ENCODE data around the gene PANX1. TPM values are rescaled to one million over a fixed set of nuclear protein-coding genes. Genes with fewer than 3 reads are reported as not detected.

The PANX1 gene
- total RNA-seq, 2 donors from 2014 or later, result 9.6 to 16.5 TPM

DNA sequence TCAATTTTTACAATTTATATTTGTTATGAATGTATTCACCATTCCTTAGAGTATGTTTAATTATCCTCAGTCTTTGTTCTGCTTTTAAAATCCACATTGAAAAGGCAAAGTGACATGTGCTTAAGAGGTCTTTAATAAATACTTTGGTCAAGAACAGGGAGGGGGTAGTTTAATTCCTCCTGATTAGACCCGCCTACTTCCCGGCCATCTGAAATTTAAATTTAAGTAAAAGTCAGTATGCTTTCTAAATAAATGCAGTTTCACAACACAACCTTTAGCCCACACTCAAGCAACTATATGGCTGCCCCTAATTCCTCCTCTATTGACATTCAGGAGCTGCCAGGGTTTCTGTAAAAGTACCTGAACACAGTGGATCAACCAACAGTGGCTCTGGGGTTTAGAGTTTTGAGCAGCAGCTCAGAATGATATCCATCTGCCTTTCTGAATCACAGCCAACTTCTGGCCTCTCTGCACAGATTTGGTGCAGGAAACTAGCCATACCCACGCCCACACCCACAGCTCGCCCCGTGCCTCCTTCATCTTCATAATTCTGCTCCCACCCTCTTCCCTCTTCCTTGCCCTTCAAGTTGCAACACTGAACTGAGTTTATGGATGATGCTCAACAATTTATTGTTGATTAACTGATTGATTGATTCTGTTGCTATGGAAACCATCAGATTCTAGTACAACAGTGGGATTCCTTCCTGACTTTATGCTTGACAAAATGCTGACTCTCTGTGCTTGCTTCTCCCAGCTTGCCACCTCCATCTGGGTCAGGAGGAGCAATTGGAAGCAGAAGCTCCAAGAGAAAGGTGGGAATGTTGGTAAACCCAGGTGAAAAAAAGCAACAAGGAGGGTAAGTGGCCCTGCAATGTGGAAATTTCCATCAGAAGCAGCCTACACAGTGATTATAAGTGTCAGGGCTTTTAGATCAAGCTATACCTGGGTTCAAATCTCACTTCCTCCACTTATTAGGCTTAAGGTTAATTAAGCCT lies 70.8 kb downstream of the PANX1 start:
- Mint-ChIP-seq H3K27me3 (peaks cover 6% of the 10 kb centered on the region), H3K4me3 (no peak overlapping the region), H3K36me3 (ENCODE audit: low read depth) (no peaks in the 10 kb centered on the region), H3K9me3 (no peaks in the 10 kb centered on the region), H3K27ac (no peak overlapping the region), H3K4me1 (no peaks in the 10 kb centered on the region)
- ATAC-seq (replicated peaks), result no peak

DNA sequence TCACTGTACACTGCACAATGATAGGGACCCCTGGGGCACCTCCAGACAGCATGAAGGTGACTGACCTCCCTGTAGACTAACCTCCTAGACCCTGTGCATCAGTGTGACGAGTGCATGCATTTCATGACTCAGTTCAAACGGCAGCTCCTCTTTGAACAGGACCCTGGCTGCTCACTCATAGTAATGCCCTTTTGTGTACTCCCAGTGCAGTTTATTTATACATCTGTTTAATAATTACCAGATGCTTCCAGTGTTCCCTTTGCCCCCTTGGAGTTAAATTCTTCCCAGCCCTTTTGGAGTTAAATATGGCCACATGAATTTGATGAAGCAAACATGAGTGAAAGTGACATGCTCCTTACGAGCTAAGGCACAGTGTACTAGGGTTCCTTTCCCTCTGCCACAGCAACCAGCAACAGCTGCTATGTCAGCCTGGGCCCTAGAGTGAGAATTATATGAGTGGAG lies 72.4 kb downstream of the PANX1 start:
- ATAC-seq (replicated peaks), result no peak
- no peak overlapping the region for H3K27ac Mint-ChIP-seq
- H3K9me3 Mint-ChIP-seq, result no peaks in the 10 kb centered on the region
- no peaks in the 10 kb centered on the region for H3K4me1 Mint-ChIP-seq
- no peaks in the 10 kb centered on the region for H3K36me3 Mint-ChIP-seq (ENCODE audit: low read depth)
- H3K4me3 Mint-ChIP-seq, result no peak overlapping the region
- H3K27me3 Mint-ChIP-seq, result peaks cover 6% of the 10 kb centered on the region

DNA sequence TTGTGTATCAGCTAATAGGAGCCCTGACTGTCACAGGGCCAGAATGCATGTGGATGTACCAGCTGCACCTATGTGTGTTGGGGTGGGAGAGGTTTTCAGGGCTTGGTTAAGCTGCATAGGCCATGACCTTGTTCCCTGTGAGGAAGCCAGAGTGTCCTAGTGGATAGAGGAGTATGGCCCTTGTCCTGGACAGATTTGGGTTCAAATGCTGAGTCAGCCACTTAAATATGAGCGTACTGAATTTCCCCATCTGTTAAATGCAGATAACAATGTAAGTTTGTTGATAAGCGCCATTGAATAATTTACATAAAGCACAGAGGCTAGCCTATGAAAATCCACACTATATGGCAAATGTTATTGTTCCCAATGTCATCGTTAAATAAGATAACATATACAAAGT lies 74.4 kb downstream of the PANX1 start:
- no peaks in the 10 kb centered on the region for H3K4me1 Mint-ChIP-seq
- no peaks in the 10 kb centered on the region for H3K9me3 Mint-ChIP-seq
- ATAC-seq (replicated peaks), result no peak
- no peak overlapping the region for H3K27ac Mint-ChIP-seq
- H3K4me3 Mint-ChIP-seq, result no peak overlapping the region
- no peaks in the 10 kb centered on the region for H3K36me3 Mint-ChIP-seq (ENCODE audit: low read depth)
- H3K27me3 Mint-ChIP-seq, result peaks cover 6% of the 10 kb centered on the region

DNA sequence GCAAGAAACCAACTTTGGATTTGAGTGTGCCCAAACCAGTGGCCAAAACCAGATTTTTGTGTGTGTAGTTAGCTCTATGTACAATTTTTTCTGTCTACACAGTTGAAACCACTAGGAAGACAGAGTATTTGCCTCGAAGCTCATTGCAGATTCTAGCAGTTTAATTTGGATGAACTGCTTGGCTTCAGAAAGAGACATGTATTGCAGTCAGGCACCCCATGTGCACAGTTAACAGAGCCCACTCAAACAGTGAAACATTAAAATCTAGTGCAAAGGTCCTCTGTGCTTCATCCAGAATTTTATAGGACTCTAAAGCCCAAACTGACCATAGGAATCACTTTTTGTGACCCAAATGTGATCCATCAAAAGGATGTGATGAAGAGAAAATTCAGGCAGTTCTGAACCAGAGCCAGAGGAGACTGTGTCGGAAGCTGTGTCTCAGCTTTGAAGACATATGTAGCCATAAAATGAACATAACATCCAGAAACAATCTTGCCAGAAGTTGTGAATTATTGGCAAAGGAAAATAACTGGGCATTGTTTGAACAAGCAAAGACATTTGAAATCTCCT lies 82.7 kb downstream of the PANX1 start:
- Mint-ChIP-seq H3K4me1 (no peaks in the 10 kb centered on the region), H3K36me3 (ENCODE audit: low read depth) (no peaks in the 10 kb centered on the region), H3K9me3 (peaks cover 3% of the 10 kb centered on the region), H3K4me3 (no peak overlapping the region), H3K27me3 (no peaks in the 10 kb centered on the region), H3K27ac (no peak overlapping the region)
- ATAC-seq (replicated peaks), result no peak

DNA sequence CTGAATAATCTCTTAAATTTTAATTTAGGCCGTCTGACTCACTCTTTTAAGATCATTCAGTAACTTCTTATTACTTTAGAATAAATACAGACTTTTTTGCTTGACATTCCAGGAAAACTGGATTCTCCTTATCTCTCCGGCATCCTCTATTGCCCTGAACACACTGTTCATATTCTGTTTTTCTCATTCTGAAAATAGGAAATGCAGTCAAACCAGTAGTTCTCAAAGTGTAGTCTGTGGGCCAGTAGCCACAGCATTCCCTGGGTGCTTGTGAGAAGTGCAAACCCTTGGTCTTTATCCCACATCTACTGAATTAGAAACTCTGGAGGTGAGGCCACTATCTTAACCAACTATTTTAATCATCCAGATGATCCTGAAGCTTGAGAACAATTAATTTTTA lies 84.3 kb downstream of the PANX1 start:
- Mint-ChIP-seq H3K36me3 (ENCODE audit: low read depth) (no peaks in the 10 kb centered on the region), H3K4me3 (no peak overlapping the region), H3K27ac (no peak overlapping the region), H3K4me1 (no peaks in the 10 kb centered on the region), H3K9me3 (peaks cover 8% of the 10 kb centered on the region), H3K27me3 (no peaks in the 10 kb centered on the region)
- no peak for ATAC-seq (replicated peaks)

DNA sequence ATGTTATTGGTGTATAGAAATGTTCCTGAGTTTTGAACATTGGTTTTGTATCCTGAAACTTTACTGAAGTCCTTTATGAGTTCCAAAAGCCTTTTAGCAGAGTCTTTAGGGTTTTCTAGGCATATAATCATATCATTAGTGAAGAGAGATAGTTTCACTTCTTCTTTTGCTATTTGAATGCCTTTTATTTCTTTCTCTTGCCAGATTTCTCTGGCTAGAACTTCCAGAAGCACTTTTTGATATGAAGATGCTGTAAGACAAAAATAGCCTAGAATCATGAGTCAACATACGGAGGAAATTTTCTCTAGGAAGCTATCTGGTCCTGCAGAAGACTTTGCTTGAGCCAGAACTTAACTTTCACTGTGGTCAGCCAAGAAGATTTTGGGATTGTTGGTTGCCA lies 89.1 kb downstream of the PANX1 start:
- no peak for ATAC-seq (replicated peaks)
- Mint-ChIP-seq H3K4me3 (no peak overlapping the region), H3K27me3 (no peaks in the 10 kb centered on the region), H3K4me1 (no peaks in the 10 kb centered on the region), H3K27ac (no peak overlapping the region), H3K9me3 (peaks cover 17% of the 10 kb centered on the region), H3K36me3 (ENCODE audit: low read depth) (no peaks in the 10 kb centered on the region)

DNA sequence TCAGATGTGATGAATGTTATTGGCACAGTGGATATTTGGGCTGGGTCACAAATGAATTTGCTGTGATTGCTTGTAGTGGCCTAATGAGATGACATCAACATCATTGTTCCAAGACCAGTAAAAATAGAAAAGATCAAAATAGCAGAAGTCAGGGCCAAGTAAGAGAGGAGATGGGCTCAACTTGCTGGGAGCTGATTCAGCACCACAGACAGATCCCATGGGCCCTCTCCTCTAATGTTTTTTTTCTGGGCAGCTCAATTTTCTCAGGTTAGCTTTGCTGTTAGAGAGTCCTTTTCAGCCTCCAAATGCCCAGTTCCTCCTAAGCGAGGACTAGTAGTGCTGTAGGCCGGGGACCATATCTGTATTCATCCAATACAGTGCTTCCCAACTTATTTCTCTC lies 89.7 kb downstream of the PANX1 start:
- Mint-ChIP-seq H3K36me3 (ENCODE audit: low read depth) (no peaks in the 10 kb centered on the region), H3K4me3 (no peak overlapping the region), H3K27ac (no peak overlapping the region), H3K9me3 (peaks cover 17% of the 10 kb centered on the region), H3K4me1 (no peaks in the 10 kb centered on the region), H3K27me3 (no peaks in the 10 kb centered on the region)
- ATAC-seq (replicated peaks), result no peak

DNA sequence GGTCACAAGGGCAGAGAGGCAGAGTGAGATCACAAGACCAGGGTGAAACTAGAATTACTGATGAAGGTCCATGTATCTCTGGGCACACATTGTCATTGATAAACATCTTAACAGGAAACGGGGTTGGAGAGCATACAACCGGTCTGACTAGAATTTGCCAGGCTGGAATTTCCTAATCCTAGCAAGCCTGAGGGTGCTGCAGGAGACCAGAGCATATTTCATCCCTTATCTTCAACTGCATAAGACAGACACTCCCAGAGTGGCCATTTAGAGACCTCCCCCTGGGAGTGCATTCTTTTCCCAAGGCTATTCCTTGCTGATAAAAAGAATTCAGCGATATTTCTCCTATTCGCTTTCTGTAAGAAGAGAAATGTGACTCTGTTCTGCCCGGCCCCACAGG lies 91.1 kb downstream of the PANX1 start:
- no peaks in the 10 kb centered on the region for H3K36me3 Mint-ChIP-seq (ENCODE audit: low read depth)
- no peaks in the 10 kb centered on the region for H3K27me3 Mint-ChIP-seq
- peaks cover 17% of the 10 kb centered on the region for H3K9me3 Mint-ChIP-seq
- no peak overlapping the region for H3K27ac Mint-ChIP-seq
- no peak overlapping the region for H3K4me3 Mint-ChIP-seq
- H3K4me1 Mint-ChIP-seq, result no peaks in the 10 kb centered on the region
- no peak for ATAC-seq (replicated peaks)

DNA sequence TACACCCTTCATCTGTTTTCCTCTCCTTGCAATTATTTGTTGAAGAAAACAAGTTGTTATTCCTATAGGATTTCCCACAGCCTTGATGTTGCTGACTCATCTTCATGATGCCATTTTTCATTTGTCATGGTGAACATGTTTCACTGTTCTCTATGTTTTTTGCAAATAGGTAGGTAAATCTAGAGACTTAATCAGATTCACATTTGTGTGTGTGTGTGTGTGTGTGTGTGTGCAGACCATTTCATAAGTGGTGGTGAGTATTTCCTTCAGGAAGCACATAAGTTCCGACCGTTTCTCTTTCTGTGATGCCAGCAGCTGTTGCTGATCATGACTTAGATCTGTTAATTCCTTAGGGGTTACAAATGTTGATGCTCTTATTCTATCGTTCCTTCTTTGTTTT lies 95.4 kb downstream of the PANX1 start:
- no peaks in the 10 kb centered on the region for H3K36me3 Mint-ChIP-seq (ENCODE audit: low read depth)
- H3K9me3 Mint-ChIP-seq, result peaks cover 12% of the 10 kb centered on the region
- H3K4me3 Mint-ChIP-seq, result no peak overlapping the region
- no peaks in the 10 kb centered on the region for H3K4me1 Mint-ChIP-seq
- H3K27me3 Mint-ChIP-seq, result no peaks in the 10 kb centered on the region
- H3K27ac Mint-ChIP-seq, result no peak overlapping the region
- ATAC-seq (replicated peaks), result no peak

Other genes starting within 250 kb of the PANX1 start
- not detected for gene HEPHL1, start 107.5 kb upstream of the PANX1 start, total RNA-seq
- gene IZUMO1R, start 175.7 kb downstream of the PANX1 start, total RNA-seq, result not detected

Measured in activated T-helper 17 cell treated with anti-CD3 and anti-CD28 coated beads, Interleukin-2, amount 50 U/mL, for 72 hours (primary cell).